Muscle of leg (tissue), 11 donors: ENCODE data around the gene IGF1R. TPM values are rescaled to one million over a fixed set of nuclear protein-coding genes. Genes with fewer than 3 reads are reported as not detected.
"Not testable (repeated sequence)": the region's sequence is repeated elsewhere in the genome, so short reads cannot be mapped to it uniquely, and the experiment has no call there.

Experiments
- DNase-seq: peaks from one replicate; pipeline ENCODE4 v3.0.0; 2013
- H3K27ac ChIP-seq: one replicate; pipeline ENCODE4 v1.5.1; 2013; ENCODE audit warnings: mild to moderate bottlenecking, low read length, control low read depth
- H3K27me3 ChIP-seq: one replicate; pipeline ENCODE4 v1.6.1; 2013; ENCODE audit warnings: low read length; ENCODE audit not compliant: control insufficient read depth, insufficient read depth
- H3K36me3 ChIP-seq: one replicate; pipeline ENCODE4 v1.6.1; 2013; ENCODE audit warnings: low read length; ENCODE audit not compliant: control insufficient read depth, insufficient read depth
- H3K4me1 ChIP-seq: one replicate; pipeline ENCODE4 v1.6.1; 2013; ENCODE audit warnings: low read length; ENCODE audit not compliant: control insufficient read depth, insufficient read depth
- H3K4me3 ChIP-seq: one replicate; pipeline ENCODE4 v1.5.1; 2013; ENCODE audit warnings: low read length, control low read depth
- H3K9me3 ChIP-seq: replicated peaks from 2 replicates; pipeline ENCODE4 v1.6.1; 2013; ENCODE audit warnings: low read depth, low read length; ENCODE audit not compliant: control insufficient read depth
- whole genome bisulfite sequencing: methylation state at CpG from one replicate; pipeline ENCODE4 v1.1.5; 2013; ENCODE audit warnings: missing lambda C conversion rate; ENCODE audit not compliant: insufficient coverage; 5-methylcytosine and 5-hydroxymethylcytosine counted together
- polyA plus RNA-seq, 8 donors: library from polyadenylated mRNA; unstranded; fragments of 120-200 nt; gene quantifications; one replicate each; pipeline versions ENCODE4 v1.2.1 to v1.2.3, GENCODE V29; 2013; ENCODE audit warnings: inconsistent platforms in 1 of 8, low replicate concordance in 1 of 8; ENCODE audit not compliant: insufficient read length in 8 of 8, insufficient read depth in 1 of 8
- total RNA-seq: library from RNA; stranded (reverse); fragments of 120-200 nt; gene quantifications from one replicate; pipeline ENCODE4 v1.2.4, GENCODE V29; 2013

IGF1R gene
- total and polyA plus RNA-seq, 9 donors = 13.0 to 19.7 (median 18.3) TPM

DNA sequence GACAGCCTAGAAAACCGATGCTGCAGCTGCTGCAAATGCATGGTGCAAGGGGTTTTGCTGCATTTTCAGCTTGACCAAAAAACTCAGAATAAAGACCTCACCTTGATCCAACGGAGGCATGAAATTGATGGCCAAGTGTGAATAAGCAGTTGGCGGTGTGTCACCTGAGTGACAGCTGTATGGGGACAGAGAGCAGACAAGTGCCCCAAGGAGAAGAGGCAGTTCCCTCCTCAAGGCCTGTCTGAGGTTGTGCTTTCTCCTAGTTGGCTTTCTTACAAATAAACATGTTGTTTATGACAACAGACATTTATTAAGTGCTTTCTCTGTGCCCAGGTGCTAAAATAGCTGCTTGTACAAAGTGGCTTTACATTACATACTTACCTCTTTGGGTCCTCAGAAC lies 349.0 kb downstream of the IGF1R start:
- 60% methylated on average over 1 of the region's 3 CpGs for WGBS
- H3K27ac ChIP-seq = no peak overlapping the region
- no peak for DNase-seq
- H3K36me3 ChIP-seq = no peaks in the 10 kb centered on the region
- H3K27me3 ChIP-seq = no peaks in the 10 kb centered on the region
- H3K4me1 ChIP-seq = peaks cover 8% of the 10 kb centered on the region
- no peak overlapping the region for H3K4me3 ChIP-seq
- no peaks in the 10 kb centered on the region for H3K9me3 ChIP-seq

DNA sequence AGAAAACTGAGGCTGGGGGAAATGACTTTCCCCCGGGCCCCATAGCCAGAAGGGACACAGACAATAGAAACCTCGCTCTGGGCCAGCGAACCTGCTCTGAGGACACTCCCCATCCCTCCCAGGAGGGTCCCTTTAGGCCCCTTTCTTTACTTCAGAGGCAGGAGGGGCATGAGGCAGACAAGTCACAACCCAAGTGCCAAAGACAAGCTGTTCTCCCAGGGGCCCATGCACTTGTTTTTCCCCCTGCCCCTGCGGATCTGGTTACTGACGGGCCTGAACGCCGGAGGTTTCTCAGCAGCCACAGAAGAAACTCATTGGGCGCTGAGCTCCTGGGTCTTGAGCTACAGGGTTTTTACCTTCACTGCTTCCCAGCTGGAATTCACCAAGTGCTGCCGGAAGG lies 349.4 kb downstream of the IGF1R start:
- H3K27ac ChIP-seq = no peak overlapping the region
- DNase-seq = no peak
- H3K4me1 ChIP-seq = peaks cover 8% of the 10 kb centered on the region
- WGBS = 52% methylated on average over 9 of the region's 9 CpGs
- no peaks in the 10 kb centered on the region for H3K27me3 ChIP-seq
- H3K9me3 ChIP-seq = no peaks in the 10 kb centered on the region
- no peaks in the 10 kb centered on the region for H3K36me3 ChIP-seq
- H3K4me3 ChIP-seq = no peak overlapping the region

DNA sequence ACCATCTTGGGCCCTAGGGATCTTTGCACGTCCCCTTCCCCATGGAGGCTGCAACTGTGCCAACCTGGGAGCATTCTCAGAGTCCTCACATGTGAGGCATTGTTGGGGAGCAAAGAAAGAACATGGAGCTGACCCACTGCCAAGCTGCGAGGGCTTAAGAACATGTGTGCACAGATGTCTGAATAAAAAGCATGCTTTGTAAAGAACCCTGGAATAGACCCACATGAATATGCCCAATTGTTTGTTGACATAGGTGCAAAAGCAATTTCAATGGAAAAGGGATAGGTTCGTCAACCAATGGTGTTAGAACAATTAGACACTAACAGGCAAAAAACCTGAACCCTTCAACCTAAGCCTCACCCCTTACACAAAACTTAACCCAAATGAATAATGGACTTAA lies 349.9 kb downstream of the IGF1R start:
- Histone ChIP-seq H3K9me3 (no peaks in the 10 kb centered on the region), H3K27me3 (no peaks in the 10 kb centered on the region), H3K4me3 (no peak overlapping the region), H3K4me1 (peaks cover 8% of the 10 kb centered on the region), H3K36me3 (no peaks in the 10 kb centered on the region), H3K27ac (no peak overlapping the region)
- no peak for DNase-seq
- WGBS = 50% methylated on average over 2 of the region's 3 CpGs

DNA sequence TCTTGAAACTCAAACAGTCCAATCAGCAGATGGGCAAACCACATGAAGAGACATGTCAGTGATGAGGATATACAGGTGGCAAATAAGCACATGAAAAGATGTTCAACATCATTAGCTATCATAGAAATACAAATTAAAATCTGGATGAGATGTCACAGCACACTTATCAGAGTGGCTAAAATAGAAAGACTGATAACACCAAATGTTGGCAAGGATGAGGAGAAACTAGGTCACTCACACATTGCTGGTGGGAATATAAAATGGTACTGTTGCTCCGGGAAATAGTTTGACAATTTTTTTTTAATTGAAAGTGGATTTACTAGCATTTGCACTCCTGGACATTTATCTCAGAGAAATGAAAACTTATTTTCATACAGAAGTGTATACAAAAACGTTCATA lies 350.9 kb downstream of the IGF1R start:
- Histone ChIP-seq H3K4me3 (no peak overlapping the region), H3K27ac (no peak overlapping the region)
- DNase-seq = no peak

GRCh38 chr15:99002226-99002625 lies 353.9 kb downstream of the IGF1R start:
- Histone ChIP-seq H3K4me3 (no peak overlapping the region), H3K27me3 (no peaks in the 10 kb centered on the region), H3K9me3 (no peaks in the 10 kb centered on the region), H3K4me1 (peaks cover 21% of the 10 kb centered on the region), H3K36me3 (no peaks in the 10 kb centered on the region), H3K27ac (no peak overlapping the region)
- DNase-seq = no peak
- WGBS = no CpG with 5 or more reads among the region's 3 CpGs

More for the DNA sequence above, 350.9 kb downstream of the IGF1R start:
- WGBS = no CpG with 5 or more reads among the region's 2 CpGs
- Histone ChIP-seq H3K36me3 (no peaks in the 10 kb centered on the region), H3K9me3 (no peaks in the 10 kb centered on the region), H3K27me3 (no peaks in the 10 kb centered on the region), H3K4me1 (peaks cover 8% of the 10 kb centered on the region)

DNA sequence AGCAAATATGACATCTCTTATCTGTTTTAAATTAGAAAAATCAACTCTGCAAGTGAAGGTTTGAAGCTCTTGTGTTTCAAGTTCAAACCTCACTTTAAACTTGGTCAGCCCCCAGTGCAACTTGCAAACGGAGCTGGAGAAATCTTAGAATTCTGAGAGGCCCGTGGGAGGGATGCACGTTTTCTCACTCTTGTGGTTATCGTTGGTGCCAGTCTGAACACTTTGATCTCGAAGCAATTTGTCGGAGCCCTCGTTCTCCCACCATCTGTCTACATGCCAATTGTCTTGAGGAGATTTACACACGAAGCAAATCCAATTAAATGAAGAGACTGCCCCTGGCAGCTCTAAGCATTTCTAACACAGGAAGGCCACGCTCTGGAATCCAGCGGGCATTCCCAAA lies 355.0 kb downstream of the IGF1R start:
- H3K9me3 ChIP-seq, H3K27me3 ChIP-seq, DNase-seq, H3K4me3 ChIP-seq, H3K36me3 ChIP-seq, H3K27ac ChIP-seq: not testable (repeated sequence)
- WGBS = no CpG with 5 or more reads among the region's 10 CpGs
- H3K4me1 ChIP-seq = peaks cover 13% of the 10 kb centered on the region

GRCh38 chr15:99004998-99005974 lies 356.9 kb downstream of the IGF1R start:
- H3K27ac ChIP-seq = peak overlapping the region; percentile 21
- not testable (repeated sequence) for H3K36me3 ChIP-seq, H3K4me3 ChIP-seq, H3K9me3 ChIP-seq, H3K27me3 ChIP-seq
- WGBS = 14% methylated on average over 27 of the region's 38 CpGs
- peak; percentile 40 for DNase-seq
- H3K4me1 ChIP-seq = peaks cover 13% of the 10 kb centered on the region

DNA sequence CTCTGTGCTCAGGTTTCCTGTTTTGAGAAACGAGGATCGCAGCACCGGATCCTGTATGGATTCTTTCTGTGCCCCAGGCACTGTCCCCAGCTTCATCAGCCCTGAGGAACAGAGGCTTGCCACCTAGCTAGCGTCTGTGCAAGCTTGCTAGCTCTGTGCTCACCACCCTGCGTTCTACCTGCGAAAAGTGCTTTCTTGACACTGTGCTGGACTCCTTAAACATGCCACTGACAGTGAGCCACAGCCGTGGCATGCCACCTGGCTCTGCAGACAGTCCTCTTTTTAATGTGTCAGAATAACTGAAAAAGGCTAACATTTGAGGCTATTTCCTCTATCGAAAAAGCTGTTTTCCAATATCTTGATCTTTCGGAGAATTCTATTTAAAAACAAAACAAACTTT lies 357.8 kb downstream of the IGF1R start:
- peaks cover 13% of the 10 kb centered on the region for H3K4me1 ChIP-seq
- H3K4me3 ChIP-seq = no peak overlapping the region
- H3K27ac ChIP-seq = no peak overlapping the region
- no peaks in the 10 kb centered on the region for H3K27me3 ChIP-seq
- WGBS = 68% methylated on average over 7 of the region's 9 CpGs
- DNase-seq = no peak
- no peaks in the 10 kb centered on the region for H3K36me3 ChIP-seq
- no peaks in the 10 kb centered on the region for H3K9me3 ChIP-seq

DNA sequence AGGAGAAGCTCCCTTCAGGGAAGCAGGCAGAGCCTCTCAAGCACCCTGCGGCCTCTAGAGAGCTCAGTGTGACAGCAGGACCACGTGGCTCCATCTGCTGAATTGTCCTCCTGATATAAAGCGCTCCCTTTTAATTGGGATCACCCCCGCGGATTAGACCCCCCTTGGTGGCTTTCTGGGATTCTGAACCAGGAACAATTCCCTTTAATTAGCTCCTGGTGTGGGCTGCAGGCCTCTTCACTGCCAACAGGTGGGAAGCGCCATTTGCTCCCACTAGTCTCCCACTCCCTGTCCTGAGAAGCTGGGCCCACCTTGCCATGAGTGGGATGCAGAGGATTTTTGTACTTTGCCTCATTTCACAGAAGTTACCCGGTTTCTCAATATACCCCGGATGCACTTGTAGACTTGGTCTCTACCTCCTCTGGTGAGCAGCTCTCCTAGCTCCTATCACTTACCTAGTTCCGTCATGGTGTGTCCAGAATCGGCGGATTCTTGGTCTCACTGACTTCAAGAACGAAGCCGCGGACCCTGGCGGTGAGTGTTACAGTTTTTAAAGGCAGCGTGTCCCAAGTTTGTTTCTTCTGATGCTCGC lies 358.7 kb downstream of the IGF1R start:
- 95% methylated on average over 14 of the region's 17 CpGs for WGBS

DNA sequence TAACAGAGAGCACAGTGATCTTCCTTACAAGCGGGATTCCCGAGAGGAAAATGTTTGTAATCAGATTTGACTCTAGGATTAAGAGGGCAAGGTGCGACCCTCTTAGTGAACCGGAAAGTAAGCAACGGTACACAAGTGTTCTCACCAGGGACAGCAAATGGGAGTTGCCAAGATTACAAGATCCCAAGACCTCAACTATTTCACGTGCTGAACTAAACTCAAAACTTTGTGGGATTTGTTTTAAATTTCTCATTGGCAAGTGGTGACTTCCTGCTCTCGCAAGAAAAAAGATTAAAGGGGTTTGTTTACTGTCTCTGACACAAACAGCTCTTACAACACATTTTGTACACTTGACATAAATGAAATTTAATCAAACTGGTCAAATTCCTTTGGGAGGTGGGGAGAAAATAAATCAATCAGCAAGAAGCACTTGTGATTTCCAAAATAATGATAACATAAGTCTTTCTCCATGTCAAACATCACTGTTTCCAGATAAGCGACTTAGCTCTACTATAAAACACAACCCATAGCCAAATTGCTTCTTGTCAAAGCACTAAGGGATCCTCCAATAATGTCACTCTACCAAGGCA lies 361.5 kb downstream of the IGF1R start:
- no peaks in the 10 kb centered on the region for H3K27me3 ChIP-seq
- H3K27ac ChIP-seq = no peak overlapping the region
- peak; percentile 23 for DNase-seq
- 0% methylated on average over 2 of the region's 8 CpGs for WGBS
- no peaks in the 10 kb centered on the region for H3K9me3 ChIP-seq
- no peaks in the 10 kb centered on the region for H3K36me3 ChIP-seq
- peaks cover 18% of the 10 kb centered on the region for H3K4me1 ChIP-seq
- H3K4me3 ChIP-seq = no peak overlapping the region

More for the DNA sequence above, 358.7 kb downstream of the IGF1R start:
- Histone ChIP-seq H3K4me3 (no peak overlapping the region), H3K4me1 (peaks cover 13% of the 10 kb centered on the region), H3K9me3 (no peaks in the 10 kb centered on the region), H3K36me3 (no peaks in the 10 kb centered on the region), H3K27me3 (no peaks in the 10 kb centered on the region), H3K27ac (no peak overlapping the region)
- DNase-seq = no peak
